ENCODE results near the gene MTOR.

Gene MTOR

DNA sequence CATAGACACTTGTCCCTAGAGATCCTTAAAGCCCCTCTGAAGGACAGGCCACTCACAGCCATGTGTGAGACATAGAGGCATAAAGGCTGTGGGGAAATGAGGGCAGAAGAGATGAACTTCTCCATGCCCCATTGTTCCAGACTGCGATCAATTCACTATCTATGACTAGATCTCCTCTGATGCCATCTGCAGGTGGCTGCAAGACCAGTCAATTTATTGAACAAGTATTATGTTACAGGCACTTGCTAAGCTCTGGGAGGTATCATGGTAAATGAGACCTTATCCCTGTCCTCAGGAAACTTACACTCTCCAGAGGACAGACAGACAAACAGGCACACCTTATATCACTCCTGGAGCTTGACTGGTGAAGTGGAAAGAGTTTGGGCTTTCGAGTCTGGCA, 33.6 kb upstream of the MTOR start:
- no peaks in the 10 kb centered on the region for H3K36me3 ChIP-seq (ENCODE audit: control insufficient read depth, insufficient read depth, low read length)
- no peak overlapping the region for H3K4me3 ChIP-seq (ENCODE audit: low read length)
- no peak overlapping the region for H3K27ac ChIP-seq (ENCODE audit: low read length)
- H3K27me3 ChIP-seq (ENCODE audit: control insufficient read depth, insufficient read depth, low read length), result no peaks in the 10 kb centered on the region
- H3K9me3 ChIP-seq (ENCODE audit: control insufficient read depth, insufficient read depth, low read length), result no peaks in the 10 kb centered on the region
- peaks cover 4% of the 10 kb centered on the region for H3K4me1 ChIP-seq (ENCODE audit: control insufficient read depth, insufficient read depth, low read length)
- DNase-seq (ENCODE audit: low read depth, low spot score), result no peak
- no CpG with 5 or more reads among the region's 2 CpGs for WGBS (ENCODE audit: insufficient coverage, insufficient read length)

DNA sequence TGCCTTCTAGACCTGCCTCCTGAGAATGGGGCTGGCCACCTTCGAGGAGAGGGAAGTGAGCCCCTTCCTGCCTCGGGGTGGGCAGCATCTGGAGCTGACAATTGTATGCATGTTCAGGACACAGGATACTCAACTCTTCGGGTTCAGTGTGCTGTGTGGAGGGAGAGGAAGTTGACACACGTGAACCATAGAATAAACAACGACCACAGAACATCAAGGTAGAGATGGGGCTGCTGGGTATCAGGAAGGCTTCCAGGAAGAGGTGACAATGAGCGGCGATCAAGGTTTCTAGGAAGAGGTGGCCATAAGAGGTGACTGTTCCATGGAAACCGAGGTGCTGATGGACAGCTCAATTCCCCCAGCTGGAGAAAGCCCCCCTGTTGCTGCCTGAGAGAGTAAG, 32.6 kb upstream of the MTOR start:
- Histone ChIP-seq H3K36me3 (ENCODE audit: control insufficient read depth, insufficient read depth, low read length) (no peaks in the 10 kb centered on the region), H3K4me1 (ENCODE audit: control insufficient read depth, insufficient read depth, low read length) (peaks cover 4% of the 10 kb centered on the region), H3K27ac (ENCODE audit: low read length) (no peak overlapping the region), H3K4me3 (ENCODE audit: low read length) (no peak overlapping the region), H3K9me3 (ENCODE audit: control insufficient read depth, insufficient read depth, low read length) (no peaks in the 10 kb centered on the region), H3K27me3 (ENCODE audit: control insufficient read depth, insufficient read depth, low read length) (no peaks in the 10 kb centered on the region)
- no peak for DNase-seq (ENCODE audit: low read depth, low spot score)
- WGBS (ENCODE audit: insufficient coverage, insufficient read length), result no CpG with 5 or more reads among the region's 8 CpGs

DNA sequence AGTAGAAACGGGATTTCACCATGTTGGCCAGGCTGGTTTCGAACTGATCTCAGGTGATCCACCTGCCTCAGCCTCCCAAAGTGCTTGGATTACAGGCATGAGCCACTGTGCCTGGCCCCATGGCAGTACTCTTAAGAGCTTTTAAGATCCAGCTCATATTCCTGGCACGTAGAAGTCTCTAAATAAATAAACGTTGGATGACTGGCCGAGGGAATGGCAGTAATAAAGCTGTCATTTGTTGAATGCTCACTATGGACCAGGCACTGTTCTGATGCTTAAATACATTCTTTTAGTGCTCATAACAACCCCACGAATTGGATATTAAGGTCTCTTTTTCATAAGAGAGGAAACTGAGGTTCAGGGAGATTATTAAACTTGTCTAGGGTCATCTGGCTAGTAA, 31.5 kb upstream of the MTOR start:
- Histone ChIP-seq H3K9me3 (ENCODE audit: control insufficient read depth, insufficient read depth, low read length) (no peaks in the 10 kb centered on the region), H3K4me3 (ENCODE audit: low read length) (no peak overlapping the region), H3K27ac (ENCODE audit: low read length) (no peak overlapping the region), H3K4me1 (ENCODE audit: control insufficient read depth, insufficient read depth, low read length) (peaks cover 4% of the 10 kb centered on the region), H3K27me3 (ENCODE audit: control insufficient read depth, insufficient read depth, low read length) (no peaks in the 10 kb centered on the region), H3K36me3 (ENCODE audit: control insufficient read depth, insufficient read depth, low read length) (no peaks in the 10 kb centered on the region)
- WGBS (ENCODE audit: insufficient coverage, insufficient read length), result no CpG with 5 or more reads among the region's 6 CpGs
- DNase-seq (ENCODE audit: low read depth, low spot score), result no peak

DNA sequence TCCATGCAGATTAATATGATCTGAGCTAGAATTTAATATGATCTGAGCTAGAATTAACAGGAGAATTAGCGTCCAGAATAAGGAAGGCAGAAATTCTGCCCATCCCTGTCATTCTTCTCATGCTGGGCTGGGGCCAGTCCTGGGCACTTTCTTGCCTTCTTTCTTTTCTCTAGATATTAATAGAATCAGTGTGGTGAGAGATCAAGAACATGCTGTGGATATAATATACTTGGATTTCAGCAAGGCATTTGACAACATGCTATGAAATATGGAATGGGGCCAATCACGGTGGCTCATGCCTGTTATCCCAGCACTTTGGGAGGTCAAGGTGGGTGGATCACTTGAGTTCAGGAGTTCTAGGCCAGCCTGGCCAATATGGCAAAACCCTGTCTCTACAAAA, 28.7 kb upstream of the MTOR start:
- Histone ChIP-seq H3K27me3 (ENCODE audit: control insufficient read depth, insufficient read depth, low read length) (no peaks in the 10 kb centered on the region), H3K4me3 (ENCODE audit: low read length) (no peak overlapping the region), H3K36me3 (ENCODE audit: control insufficient read depth, insufficient read depth, low read length) (no peaks in the 10 kb centered on the region), H3K4me1 (ENCODE audit: control insufficient read depth, insufficient read depth, low read length) (peaks cover 6% of the 10 kb centered on the region), H3K9me3 (ENCODE audit: control insufficient read depth, insufficient read depth, low read length) (no peaks in the 10 kb centered on the region), H3K27ac (ENCODE audit: low read length) (no peak overlapping the region)
- no peak for DNase-seq (ENCODE audit: low read depth, low spot score)
- WGBS (ENCODE audit: insufficient coverage, insufficient read length), result no CpG with 5 or more reads among the region's 2 CpGs

DNA sequence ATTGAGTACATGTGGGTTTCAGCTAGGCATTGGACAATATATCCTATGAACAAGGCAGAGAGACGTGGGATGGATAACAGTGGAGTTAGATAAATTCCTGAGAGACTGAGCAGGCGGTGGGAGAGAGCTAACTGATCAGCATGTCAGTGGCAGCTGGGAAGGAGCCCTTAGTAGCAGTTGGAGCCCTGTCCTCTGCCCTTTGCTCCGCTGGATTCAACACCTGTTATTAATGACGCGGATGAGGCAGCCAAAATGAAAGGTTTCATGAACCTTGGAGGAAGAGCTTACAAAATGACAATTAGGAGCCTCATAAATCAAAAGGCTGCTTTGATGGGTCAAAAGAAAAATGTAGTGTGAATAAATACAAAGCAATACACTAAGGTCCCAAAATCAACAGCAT, 26.7 kb upstream of the MTOR start:
- peaks cover 11% of the 10 kb centered on the region for H3K4me1 ChIP-seq (ENCODE audit: control insufficient read depth, insufficient read depth, low read length)

GRCh38 chr1:11286735-11287410, 24.5 kb upstream of the MTOR start:
- no peaks in the 10 kb centered on the region for H3K9me3 ChIP-seq (ENCODE audit: control insufficient read depth, insufficient read depth, low read length)
- no peak overlapping the region for H3K4me3 ChIP-seq (ENCODE audit: low read length)
- DNase-seq (ENCODE audit: low read depth, low spot score), result peak; percentile 63
- no peaks in the 10 kb centered on the region for H3K27me3 ChIP-seq (ENCODE audit: control insufficient read depth, insufficient read depth, low read length)
- no CpG with 5 or more reads among the region's 3 CpGs for WGBS (ENCODE audit: insufficient coverage, insufficient read length)
- H3K36me3 ChIP-seq (ENCODE audit: control insufficient read depth, insufficient read depth, low read length), result no peaks in the 10 kb centered on the region
- peaks cover 11% of the 10 kb centered on the region for H3K4me1 ChIP-seq (ENCODE audit: control insufficient read depth, insufficient read depth, low read length)
- peak overlapping the region; percentile 40 for H3K27ac ChIP-seq (ENCODE audit: low read length)

More for the DNA sequence above, 26.7 kb upstream of the MTOR start:
- no peak for DNase-seq (ENCODE audit: low read depth, low spot score)
- WGBS (ENCODE audit: insufficient coverage, insufficient read length), result no CpG with 5 or more reads among the region's 5 CpGs
- Histone ChIP-seq H3K27ac (ENCODE audit: low read length) (no peak overlapping the region), H3K27me3 (ENCODE audit: control insufficient read depth, insufficient read depth, low read length) (no peaks in the 10 kb centered on the region), H3K36me3 (ENCODE audit: control insufficient read depth, insufficient read depth, low read length) (no peaks in the 10 kb centered on the region), H3K9me3 (ENCODE audit: control insufficient read depth, insufficient read depth, low read length) (no peaks in the 10 kb centered on the region), H3K4me3 (ENCODE audit: low read length) (no peak overlapping the region)

GRCh38 chr1:11285883-11286734, 23.8 kb upstream of the MTOR start:
- Histone ChIP-seq H3K4me1 (ENCODE audit: control insufficient read depth, insufficient read depth, low read length) (peaks cover 11% of the 10 kb centered on the region), H3K9me3 (ENCODE audit: control insufficient read depth, insufficient read depth, low read length) (no peaks in the 10 kb centered on the region), H3K27ac (ENCODE audit: low read length) (peak overlapping the region; percentile 62), H3K27me3 (ENCODE audit: control insufficient read depth, insufficient read depth, low read length) (no peaks in the 10 kb centered on the region), H3K36me3 (ENCODE audit: control insufficient read depth, insufficient read depth, low read length) (no peaks in the 10 kb centered on the region), H3K4me3 (ENCODE audit: low read length) (no peak overlapping the region)
- no CpG with 5 or more reads among the region's 7 CpGs for WGBS (ENCODE audit: insufficient coverage, insufficient read length)
- DNase-seq (ENCODE audit: low read depth, low spot score), result no peak

GRCh38 chr1:11284784-11285183, 22.4 kb upstream of the MTOR start:
- no peak overlapping the region for H3K4me3 ChIP-seq (ENCODE audit: low read length)
- H3K27me3 ChIP-seq (ENCODE audit: control insufficient read depth, insufficient read depth, low read length), result no peaks in the 10 kb centered on the region
- H3K36me3 ChIP-seq (ENCODE audit: control insufficient read depth, insufficient read depth, low read length), result no peaks in the 10 kb centered on the region
- 100% methylated on average over 1 of the region's 6 CpGs for WGBS (ENCODE audit: insufficient coverage, insufficient read length)
- H3K9me3 ChIP-seq (ENCODE audit: control insufficient read depth, insufficient read depth, low read length), result no peaks in the 10 kb centered on the region
- DNase-seq (ENCODE audit: low read depth, low spot score), result no peak
- H3K27ac ChIP-seq (ENCODE audit: low read length), result no peak overlapping the region
- peaks cover 11% of the 10 kb centered on the region for H3K4me1 ChIP-seq (ENCODE audit: control insufficient read depth, insufficient read depth, low read length)

DNA sequence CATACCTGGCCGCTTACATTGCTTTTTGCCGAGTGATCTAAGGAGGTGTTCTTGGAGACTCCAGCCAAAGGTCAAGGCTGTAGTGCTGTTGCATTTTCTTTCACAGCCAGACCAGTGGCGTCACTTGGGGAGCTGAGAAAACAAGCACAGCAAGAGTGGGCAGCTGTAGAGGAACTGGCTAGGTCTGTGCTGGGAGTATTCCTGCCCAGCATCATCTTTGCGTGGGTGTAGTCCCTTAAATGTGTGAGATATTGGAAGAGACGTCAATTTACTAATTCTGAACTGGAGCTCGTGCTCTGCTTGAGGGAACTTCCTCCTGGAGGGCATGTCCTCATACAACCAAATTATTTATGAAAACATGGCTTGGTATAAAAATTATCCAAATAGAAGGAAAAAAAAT, 20.8 kb upstream of the MTOR start:
- no peak for DNase-seq (ENCODE audit: low read depth, low spot score)
- Histone ChIP-seq H3K27ac (ENCODE audit: low read length) (no peak overlapping the region), H3K4me3 (ENCODE audit: low read length) (no peak overlapping the region), H3K27me3 (ENCODE audit: control insufficient read depth, insufficient read depth, low read length) (no peaks in the 10 kb centered on the region), H3K36me3 (ENCODE audit: control insufficient read depth, insufficient read depth, low read length) (no peaks in the 10 kb centered on the region), H3K9me3 (ENCODE audit: control insufficient read depth, insufficient read depth, low read length) (no peaks in the 10 kb centered on the region), H3K4me1 (ENCODE audit: control insufficient read depth, insufficient read depth, low read length) (peaks cover 11% of the 10 kb centered on the region)
- WGBS (ENCODE audit: insufficient coverage, insufficient read length), result no CpG with 5 or more reads among the region's 6 CpGs

- no peaks in the 10 kb centered on the region for H3K36me3 ChIP-seq (ENCODE audit: control insufficient read depth, insufficient read depth, low read length)
- H3K27ac ChIP-seq (ENCODE audit: low read length), result no peak overlapping the region
- H3K4me1 ChIP-seq (ENCODE audit: control insufficient read depth, insufficient read depth, low read length), result peaks cover 7% of the 10 kb centered on the region
- no peaks in the 10 kb centered on the region for H3K27me3 ChIP-seq (ENCODE audit: control insufficient read depth, insufficient read depth, low read length)
- no peaks in the 10 kb centered on the region for H3K9me3 ChIP-seq (ENCODE audit: control insufficient read depth, insufficient read depth, low read length)
- DNase-seq (ENCODE audit: low read depth, low spot score), result no peak
- no peak overlapping the region for H3K4me3 ChIP-seq (ENCODE audit: low read length)
- no CpG with 5 or more reads among the region's 8 CpGs for WGBS (ENCODE audit: insufficient coverage, insufficient read length)
Observed at GRCh38 chr1:11281518-11282331, 19.4 kb upstream of the MTOR start.

Data from iPS DF 6.9 (cell line).